GM12878 (cell line): ENCODE data around the gene PRKCD. TPM values are rescaled to one million over a fixed set of nuclear protein-coding genes. Genes with fewer than 3 reads are reported as not detected.

Experiments
- ATAC-seq: fragments of 200-7000 bp; cut with Tn5 transposase; 3 replicates; pipeline ENCODE4 v1.9.1; 2020; ENCODE audit warnings: mild to moderate bottlenecking, moderate library complexity
- BruUV-seq: library from RNA; stranded (reverse); fragments of 400-500 nt; replicated peaks from 2 replicates; lab custom pipeline; 2021; lab: Mats Ljungman, UMichigan
- CTCF ChIA-PET: fragments of 300-600 bp; sonication (Branson Sonifier 250); formaldehyde crosslinking; extraction: SDS; loops from one replicate; lab custom pipeline; 2021; ENCODE audit warnings: inconsistent platforms; lab: Yijun Ruan, JAX
- POLR2A ChIA-PET: fragments of 350-600 bp; formaldehyde crosslinking; extraction: SDS; loops from one replicate; lab custom pipeline; 2021; ENCODE audit warnings: inconsistent platforms; lab: Charles Lee
- RAD21 ChIA-PET: fragments of 300-600 bp; sonication (Branson Sonifier 250); formaldehyde crosslinking; loops from one replicate; lab custom pipeline; 2023; ENCODE audit warnings: antibody characterized with exemption; ENCODE audit not compliant: unreplicated experiment; lab: Charles Lee
- SMC1A ChIA-PET: fragments of 300-600 bp; sonication (Branson Sonifier 250); formaldehyde crosslinking; loops from one replicate; lab custom pipeline; 2023; ENCODE audit not compliant: unreplicated experiment, uncharacterized antibody; lab: Charles Lee
- DNase-seq: peaks from one replicate; pipeline ENCODE4 v3.0.0-alpha.2; 2011; ENCODE audit warnings: low read depth, low spot score
- FAIRE-seq: peaks from 3 replicates; lab custom pipeline; 2011; peaks lifted over from hg19 to GRCh38; lab: Jason Lieb, UNC
- H2AFZ ChIP-seq: 2 replicates; pipeline ENCODE4 v1.6.0; 2011; ENCODE audit warnings: low read depth, low read length, control low read depth; ENCODE audit not compliant: control insufficient read depth
- H3K27ac ChIP-seq: 2 replicates; pipeline ENCODE4 v1.5.1; 2011; ENCODE audit warnings: control low read depth; ENCODE audit not compliant: control insufficient read depth, insufficient read depth
- H3K27me3 ChIP-seq, 2 experiments: replicated peaks in 1 of 2; 2 replicates each; pipeline versions ENCODE4 v1.6.0 to v1.6.1; 2011; ENCODE audit warnings: low read length in 1 of 2; ENCODE audit not compliant: control insufficient read depth in 2 of 2, insufficient read depth in 2 of 2
- H3K36me3 ChIP-seq, 2 experiments: 2 replicates each; pipeline ENCODE4 v1.5.1; 2011; ENCODE audit warnings: low read length in 1 of 2; ENCODE audit not compliant: control insufficient read depth in 2 of 2, insufficient read depth in 2 of 2
- H3K4me1 ChIP-seq: 2 replicates; pipeline ENCODE4 v1.6.1; 2011; ENCODE audit warnings: mild to moderate bottlenecking, low read length, moderate library complexity, mixed read lengths; ENCODE audit not compliant: control insufficient read depth, insufficient read depth
- H3K4me2 ChIP-seq: 2 replicates; pipeline ENCODE4 v1.6.0; 2011; ENCODE audit warnings: control low read depth; ENCODE audit not compliant: control insufficient read depth, insufficient read depth
- H3K4me3 ChIP-seq: fragments of 200-600 bp; sonication (generic); 2 replicates; pipeline ENCODE4 v1.5.1; 2016
- H3K79me2 ChIP-seq: 2 replicates; pipeline ENCODE4 v1.6.0; 2011; ENCODE audit warnings: low read length; ENCODE audit not compliant: control insufficient read depth, insufficient read depth
- H3K9ac ChIP-seq: 2 replicates; pipeline ENCODE4 v1.8.0; 2011; ENCODE audit warnings: low read length, control low read depth, mixed read lengths; ENCODE audit not compliant: control insufficient read depth, insufficient read depth
- H3K9me3 ChIP-seq: replicated peaks from 3 replicates; pipeline ENCODE4 v1.5.1; 2011; ENCODE audit warnings: mild to moderate bottlenecking, low read length; ENCODE audit not compliant: control insufficient read depth, insufficient read depth
- H4K20me1 ChIP-seq: 2 replicates; pipeline ENCODE4 v1.6.0; 2011; ENCODE audit not compliant: control insufficient read depth, insufficient read depth
- EED ChIP-seq: sonication (generic); IDR thresholded peaks from 2 replicates; pipeline ENCODE4 v1.6.1; 2016; ENCODE audit warnings: antibody characterized with exemption, low read depth
- FOXK2 ChIP-seq: fragments of 450-650 bp; IDR thresholded peaks from 2 replicates; pipeline ENCODE4 v1.6.1; 2017; ENCODE audit warnings: mild to moderate bottlenecking, moderate library complexity
- GATAD2B ChIP-seq: fragments of 450-650 bp; conservative IDR thresholded peaks from 2 replicates; pipeline ENCODE4 v1.6.1; 2017; ENCODE audit warnings: low read depth, mild to moderate bottlenecking, moderate library complexity
- IKZF1 ChIP-seq: fragments of 450-650 bp; conservative IDR thresholded peaks from 2 replicates; pipeline ENCODE4 v1.6.1; 2017; ENCODE audit warnings: antibody characterized with exemption, mild to moderate bottlenecking
- IRF5 ChIP-seq: fragments of 450-650 bp; IDR thresholded peaks from 2 replicates; pipeline ENCODE4 v1.6.1; 2017; ENCODE audit warnings: borderline replicate concordance
- MYB ChIP-seq: fragments of 150-350 bp; IDR thresholded peaks from 2 replicates; pipeline ENCODE4 v1.6.1; 2014; ENCODE audit warnings: mild to moderate bottlenecking, low read depth, low read length, borderline replicate concordance
- NFYA ChIP-seq: IDR thresholded peaks from 2 replicates; pipeline ENCODE4 v1.6.1; 2011; ENCODE audit warnings: low read depth, mild to moderate bottlenecking, low read length, improper control_type of control experiment, borderline replicate concordance
- PBX3 ChIP-seq: IDR thresholded peaks from 2 replicates; pipeline ENCODE4 v1.6.1; 2011; ENCODE audit warnings: mild to moderate bottlenecking, low read depth, low read length, moderate library complexity; ENCODE audit not compliant: insufficient replicate concordance
- STAT1 ChIP-seq: fragments of 450-650 bp; conservative IDR thresholded peaks from 2 replicates; pipeline ENCODE4 v1.6.1; 2014; ENCODE audit warnings: antibody characterized with exemption, mild to moderate bottlenecking
- USF1 ChIP-seq: IDR thresholded peaks from 2 replicates; pipeline ENCODE4 v1.6.1; 2011; ENCODE audit warnings: borderline replicate concordance, low read depth, mild to moderate bottlenecking, moderate library complexity, mixed read lengths, low read length; ENCODE audit not compliant: insufficient read depth; ENCODE audit errors: extremely low read length
- ZNF592 ChIP-seq: fragments of 450-650 bp; IDR thresholded peaks from 2 replicates; pipeline ENCODE4 v1.6.1; 2017; ENCODE audit warnings: mild to moderate bottlenecking, moderate library complexity
- WGBS: methylation state at CpG from one replicate; pipeline ENCODE4 v1.1.6; 2016; ENCODE audit warnings: low lambda C conversion rate; ENCODE audit not compliant: insufficient replicate concordance, insufficient coverage; ENCODE audit errors: missing lambda C conversion rate; 5-methylcytosine and 5-hydroxymethylcytosine counted together
- in situ Hi-C: fragments of 300-500 bp; cut with MboI; formaldehyde crosslinking; loops from 9 replicates; pipeline ENCODE4 v1.14.3; 2018; ENCODE audit warnings: mixed read lengths
- intact Hi-C: fragments of 100-400 bp; cut with micrococcal nuclease; formaldehyde crosslinking; loops from one replicate; pipeline ENCODE4 v1.14.2; 2022; ENCODE audit not compliant: unreplicated experiment
- polyA plus RNA-seq, 11 experiments: library from polyadenylated mRNA; depleted of rRNA in 4 of 11; unstranded in 6 of 11; stranded (reverse) in 5 of 11; fragments of >200 nt; fragmentation: Nextera tagmentation in 4 of 11; fragmentation: Illumina TruSeq in 1 of 11; extraction: Ambion mirVana in 4 of 11; extraction: Trizol in 1 of 11; gene quantifications; 1 replicate in 1 of 11; 2 replicates in 10 of 11; pipeline versions ENCODE4 v1.2.1 to v1.2.3, GENCODE V29; 2011 to 2016; ENCODE audit warnings: inconsistent platforms in 2 of 11, missing spikeins in 2 of 11, low read depth in 1 of 11
- total RNA-seq, 4 experiments: library from RNA; depleted of rRNA in 3 of 4; stranded (reverse); fragments of >200 nt in 3 of 4; fragmentation: Illumina TruSeq in 1 of 4; extraction: Trizol in 1 of 4; gene quantifications; 2 replicates each; pipeline versions ENCODE4 v1.2.1 to v1.2.3, GENCODE V29; 2013 to 2021

Gene PRKCD
- total and polyA plus RNA-seq, 10 of the 15 experiments (the other 5 are each of a cell fraction or from before 2014, with no cell fraction given): 10.0 to 114 (median 42.4) TPM

GRCh38 chr3:53195602-53196574 is 34.9 kb downstream of the PRKCD start:
- FAIRE-seq: no peak
- peak overlapping the region; percentile 79 for H2AFZ ChIP-seq
- TF ChIP-seq USF1 (no peak), IKZF1 (0 out of 2 replicates have a peak, but pooled peaks have one; percentile 24), PBX3 (no peak), ZNF592 (0 out of 2 replicates have a peak, but pooled peaks have one; percentile 18), EED (0 out of 2 replicates have a peak, but pooled peaks have one; percentile 26), STAT1 (0 out of 2 replicates have a peak, but pooled peaks have one; percentile 46), NFYA (no peak), FOXK2 (no peak), GATAD2B (peak; percentile 79), IRF5 (no peak), MYB (no peak)

More at GRCh38 chr3:53195602-53196574, 34.9 kb downstream of the PRKCD start:
- peak overlapping the region; percentile 85 for H3K27ac ChIP-seq
- peaks cover 9 to 12% of the 10 kb centered on the region in 2 experiments; a peak in 2 of 4 replicates for H3K36me3 ChIP-seq
- peaks cover 43% of the 10 kb centered on the region for H3K4me1 ChIP-seq
- ATAC-seq (peak; percentile 77), DNase-seq (no peak)
- CTCF ChIA-PET: interaction anchor here (0.7 to 11.3 kb wide), 30 partner anchors 12 to 209 kb away, joined by 3 to 476 read pairs (median 5); partner anchors contain the start of genes PRKCD and RFT1
- H3K4me2 ChIP-seq: peak overlapping the region; percentile 62
- H3K79me2 ChIP-seq: peaks cover 8% of the 10 kb centered on the region
- BruUV-seq: no TSS peak
- POLR2A ChIA-PET: interaction anchor here (0.7 to 2.6 kb wide), 18 partner anchors 9 to 149 kb away, joined by 3 to 21 read pairs (median 4); partner anchors contain the start of gene PRKCD
- H3K9ac ChIP-seq: 0 out of 2 replicates have a peak overlapping the region, but pooled peaks have one; percentile 78
- RAD21 ChIA-PET: interaction anchor here (0.7 to 5.2 kb wide), 26 partner anchors 8 to 150 kb away, joined by 3 to 151 read pairs (median 6); partner anchors contain the start of gene PRKCD
- H3K4me3 ChIP-seq: no peak overlapping the region; the same call in 1 of the 2 replicates
- intact Hi-C loops (loop anchor here (1.0 to 2.0 kb wide), 3 partner anchors 33 to 82 kb away; no protein-coding TSS in a partner anchor), in situ Hi-C loops (loop anchor here (5.0 kb wide), 1 partner anchor 64 kb away; the partner anchor contains the start of gene RFT1)
- no peaks in the 10 kb centered on the region for H3K27me3 ChIP-seq
- H4K20me1 ChIP-seq: no peaks in the 10 kb centered on the region
- no peaks in the 10 kb centered on the region for H3K9me3 ChIP-seq
- SMC1A ChIA-PET: interaction anchor here (0.6 to 8.2 kb wide), 29 partner anchors 15 to 1224 kb away, joined by 3 to 227 read pairs (median 5); partner anchors contain the start of genes PRKCD and RFT1
- 20% methylated on average over 36 of the region's 36 CpGs for WGBS
